Measurements from ENCODE around the gene PNPLA1.
"Not testable (repeated sequence)": the region's sequence is repeated elsewhere in the genome, so short reads cannot be mapped to it uniquely, and the experiment has no call there.

PNPLA1 gene

DNA sequence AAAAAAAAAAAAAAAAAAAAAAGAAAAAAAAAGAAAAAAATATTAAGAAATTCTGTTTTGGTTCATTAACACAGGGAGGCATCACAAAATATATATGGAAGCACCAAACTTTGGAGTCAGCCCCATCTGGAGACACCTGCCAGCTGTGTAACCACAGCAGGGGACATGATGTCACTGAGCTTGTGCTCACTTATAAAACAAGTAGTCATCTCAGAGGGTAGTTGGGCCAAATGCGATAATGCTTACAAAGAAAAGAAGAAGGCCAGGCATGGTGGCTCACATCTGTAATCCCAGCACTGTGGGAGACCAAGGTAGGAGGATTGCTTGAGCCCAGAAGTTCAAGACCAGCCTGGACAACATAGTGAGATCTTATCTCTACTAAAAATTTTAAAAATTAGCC, 68.0 kb downstream of the PNPLA1 start:
- DNase-seq, result no peak

GRCh38 chr6:36338223-36338622, 68.4 kb downstream of the PNPLA1 start:
- DNase-seq, result not testable (repeated sequence)

GRCh38 chr6:36339146-36339545, 69.3 kb downstream of the PNPLA1 start:
- no peak for DNase-seq

GRCh38 chr6:36340306-36340617, 70.4 kb downstream of the PNPLA1 start:
- DNase-seq, result no peak

DNA sequence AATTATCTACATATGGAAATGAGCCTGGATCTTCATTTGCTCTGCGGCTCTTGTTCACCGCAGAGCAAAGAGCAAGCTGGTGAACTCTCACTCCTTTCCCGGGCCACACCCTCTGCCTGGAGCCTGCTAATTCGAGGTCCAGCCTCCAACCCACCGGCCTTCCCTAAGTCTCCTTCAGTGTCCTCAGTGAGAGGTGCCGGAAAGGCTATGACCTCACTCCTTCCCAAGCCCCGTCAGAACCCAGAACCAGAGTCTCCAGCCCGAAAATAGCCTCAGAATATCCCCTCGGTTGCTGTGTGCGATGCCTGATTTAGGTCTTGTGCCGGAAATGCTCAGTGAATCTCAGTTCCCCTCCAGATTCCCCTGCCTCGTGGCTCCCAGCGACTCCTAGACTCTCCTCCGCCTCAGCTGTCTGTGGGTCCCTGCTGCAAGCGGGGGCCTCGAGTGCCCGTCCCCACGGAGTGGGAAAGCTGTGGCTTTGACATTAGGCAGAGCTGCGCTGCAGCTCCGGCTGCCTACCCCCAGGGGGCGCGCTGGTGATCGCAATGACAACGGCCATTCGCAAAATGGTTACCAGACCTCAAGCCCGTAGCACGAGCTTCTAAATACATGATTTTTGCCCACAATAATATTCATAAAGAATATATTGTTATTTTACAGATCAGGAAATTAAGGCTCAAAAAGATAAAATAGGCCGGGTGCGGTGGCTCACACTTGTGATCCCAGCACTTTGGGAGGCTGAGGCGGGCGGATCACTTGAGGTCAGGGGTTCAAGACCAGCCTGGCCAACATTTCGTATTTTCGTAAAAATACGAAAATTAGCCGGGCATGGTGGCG, 71.0 kb downstream of the PNPLA1 start:
- DNase-seq, result peak; percentile 91

- DNase-seq, result no peak
Measured at GRCh38 chr6:36343109-36343680, 73.3 kb downstream of the PNPLA1 start.

- DNase-seq, result no peak
Measured at GRCh38 chr6:36345681-36346466, 76.0 kb downstream of the PNPLA1 start.

DNA sequence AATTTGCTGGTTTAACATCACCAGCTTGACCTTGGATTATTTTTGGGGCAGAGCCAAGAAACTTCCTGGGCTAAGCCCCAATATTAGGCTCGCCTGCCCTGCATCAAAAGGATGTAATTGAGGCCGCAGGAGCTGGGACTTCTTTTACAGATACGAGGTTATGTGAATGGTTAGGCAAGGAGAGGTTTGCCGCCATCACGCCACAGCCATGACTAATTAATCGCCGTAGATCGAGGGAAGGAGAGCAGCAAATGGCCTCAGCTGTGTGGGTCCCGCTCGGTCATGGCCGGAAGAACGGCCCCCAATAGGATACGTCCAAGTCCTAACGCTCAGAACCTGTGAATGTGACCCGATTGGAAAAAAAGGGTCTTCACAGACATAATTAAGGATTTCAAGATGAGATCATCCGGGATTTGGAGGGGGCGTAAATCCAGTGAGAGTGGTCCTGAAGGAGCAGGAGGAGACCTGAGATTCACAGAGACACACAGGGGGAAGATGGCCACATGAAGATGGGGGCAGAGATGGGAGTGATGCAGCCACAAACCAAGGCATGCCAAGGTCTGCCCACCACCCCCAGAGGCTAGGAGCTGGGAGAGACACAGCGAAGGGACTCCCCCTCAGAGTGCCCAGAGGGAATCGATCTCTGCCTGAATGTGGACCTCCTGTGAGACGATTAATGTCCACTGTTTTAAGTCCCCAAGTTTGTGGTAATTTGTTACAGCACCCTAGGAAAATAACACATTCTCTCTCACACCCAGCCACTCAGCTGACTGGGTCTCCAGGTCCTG, 76.8 kb downstream of the PNPLA1 start:
- DNase-seq, result no peak

- DNase-seq, result no peak
Measured at GRCh38 chr6:36347621-36348020, 77.8 kb downstream of the PNPLA1 start.

DNA sequence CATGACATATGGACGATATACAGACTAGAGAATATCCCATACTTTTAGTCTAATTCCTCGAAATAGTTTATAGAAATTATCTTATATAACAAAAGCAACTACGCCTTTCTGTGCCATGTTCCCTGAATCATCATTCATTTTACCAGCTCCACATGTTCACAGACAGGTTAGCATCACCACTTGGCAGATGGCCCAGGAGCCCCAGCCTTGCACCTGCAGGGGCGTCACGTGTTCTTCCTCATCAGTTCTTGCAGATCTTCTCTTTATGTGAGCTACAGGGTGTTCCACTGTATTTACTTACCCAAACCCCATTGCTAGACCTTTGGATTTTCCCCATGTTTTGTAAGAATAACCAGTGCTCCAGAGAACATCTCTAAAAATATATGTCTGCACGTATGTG, 79.4 kb downstream of the PNPLA1 start:
- no peak for DNase-seq

GRCh38 chr6:36350082-36350481, 80.2 kb downstream of the PNPLA1 start:
- no peak for DNase-seq

DNA sequence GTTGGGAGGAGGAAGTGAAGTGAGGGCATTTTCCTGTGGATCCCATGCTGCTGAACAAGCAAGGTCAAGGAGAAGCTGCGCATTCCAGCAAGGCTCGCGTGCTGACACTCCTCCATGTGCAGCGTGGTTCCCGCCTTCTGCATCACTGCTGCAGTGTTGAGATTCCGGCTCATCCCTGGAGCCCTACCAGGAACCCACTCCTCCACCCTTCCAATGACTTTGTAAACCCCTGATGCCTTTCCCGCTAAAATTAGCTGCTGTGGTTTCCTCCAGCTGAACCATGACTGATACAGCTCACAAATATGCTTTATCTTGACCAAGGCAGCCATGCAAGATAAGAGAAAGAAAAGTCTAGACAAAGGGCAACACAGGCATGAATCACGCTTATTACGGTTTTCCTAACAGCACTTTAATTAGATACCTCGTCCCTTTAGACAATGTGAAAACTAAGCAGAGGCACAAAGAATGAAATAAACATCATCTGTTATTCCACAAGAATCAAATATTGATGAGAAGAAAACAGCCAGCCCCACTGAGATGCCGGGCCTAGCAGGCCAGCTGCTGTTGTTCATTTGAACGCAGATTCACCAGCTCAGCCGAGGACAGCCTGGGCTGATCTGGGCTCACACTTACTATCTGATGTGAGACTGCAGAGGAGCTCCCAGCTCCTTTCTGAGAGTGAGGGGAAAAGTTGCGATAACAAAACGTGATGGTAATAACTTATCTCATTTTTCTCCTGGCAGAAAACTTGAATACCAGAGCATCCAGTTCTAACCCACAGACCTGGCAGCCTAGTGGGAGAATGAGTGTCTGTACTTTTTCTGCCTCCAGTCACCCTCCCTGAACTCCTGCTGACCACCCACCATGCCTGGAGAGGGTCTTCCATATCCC, 81.1 kb downstream of the PNPLA1 start:
- DNase-seq, result no peak

- DNase-seq, result no peak
Measured at GRCh38 chr6:36352477-36353157, 82.8 kb downstream of the PNPLA1 start.

DNA sequence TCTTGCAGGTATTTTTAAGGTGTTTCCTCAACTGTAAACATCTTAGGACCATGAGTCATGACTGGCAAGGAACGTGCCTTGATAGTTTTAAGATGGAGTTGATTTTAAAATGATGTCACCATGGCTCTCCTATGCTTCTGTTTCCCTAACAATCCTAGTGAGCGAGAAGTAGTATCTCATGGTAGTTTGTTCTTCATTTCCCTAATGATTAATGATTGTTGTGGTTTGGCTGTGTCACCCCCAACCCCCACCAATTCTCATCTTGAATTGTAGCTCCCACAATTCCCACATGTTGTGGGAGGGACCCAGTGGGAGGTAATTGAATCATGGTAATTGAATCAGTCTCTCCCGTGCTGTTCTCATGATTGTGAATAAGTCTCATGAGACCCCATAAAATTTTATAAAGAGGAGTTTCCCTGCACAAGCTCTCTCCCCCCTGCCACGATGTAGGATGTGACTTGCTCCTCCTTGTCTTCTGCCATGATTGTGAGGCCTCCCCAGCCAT, 83.6 kb downstream of the PNPLA1 start:
- no peak for DNase-seq

GRCh38 chr6:36355819-36356218, 86.0 kb downstream of the PNPLA1 start:
- no peak for DNase-seq

DNA sequence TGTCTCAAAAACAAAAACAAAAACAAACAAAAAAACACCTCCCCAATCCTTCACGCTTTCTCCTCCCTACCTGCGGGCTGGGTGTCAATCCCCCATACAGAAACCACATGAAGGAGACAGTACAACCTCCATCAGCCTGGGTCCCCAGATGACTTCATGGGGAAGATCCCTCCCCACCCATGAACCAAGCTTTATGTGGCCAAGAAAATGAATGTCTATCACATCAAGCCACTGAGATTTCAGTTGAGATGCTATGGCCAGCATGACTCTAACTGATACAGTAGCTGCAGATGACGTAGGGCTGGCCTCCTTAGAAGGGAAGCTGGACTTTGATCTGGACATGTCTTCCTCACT, 88.0 kb downstream of the PNPLA1 start:
- no peak for DNase-seq

All from activated CD8-positive, alpha-beta memory T cell treated with anti-CD3 and anti-CD28 coated beads, Interleukin-2, amount 50 U/mL, for 48 hours (primary cell).